Liver (tissue), 9 donors: ENCODE results near the gene RECK. TPM values are rescaled to one million over a fixed set of nuclear protein-coding genes. Genes with fewer than 3 reads are reported as not detected.

ENCODE experiments used
- DNase-seq: peaks from one replicate; pipeline ENCODE4 v3.0.0-alpha.2; 2017; ENCODE audit warnings: low spot score
- H3K27ac ChIP-seq, 2 donors: one replicate each; pipeline ENCODE4 v1.7.0; 2013; ENCODE audit warnings: inconsistent platforms in 2 of 2, low read length in 2 of 2, control low read depth in 1 of 2, low read depth in 1 of 2, mild to moderate bottlenecking in 1 of 2
- H3K27me3 ChIP-seq, 4 donors: one replicate each; pipeline versions ENCODE4 v1.6.1 to v1.7.0; 2013; ENCODE audit warnings: low read length in 3 of 4, inconsistent platforms in 1 of 4, mild to moderate bottlenecking in 1 of 4, moderate library complexity in 1 of 4; ENCODE audit not compliant: control insufficient read depth in 4 of 4, insufficient read depth in 4 of 4
- H3K36me3 ChIP-seq, 4 donors: one replicate each; pipeline versions ENCODE4 v1.6.1 to v1.7.0; 2013; ENCODE audit warnings: low read length in 3 of 4, mild to moderate bottlenecking in 3 of 4, low read depth in 1 of 4, moderate library complexity in 1 of 4; ENCODE audit not compliant: control insufficient read depth in 4 of 4, insufficient read depth in 3 of 4
- H3K4me1 ChIP-seq, 4 donors: one replicate each; pipeline versions ENCODE4 v1.6.1 to v1.7.0; 2013; ENCODE audit warnings: low read length in 3 of 4, mild to moderate bottlenecking in 3 of 4, moderate library complexity in 1 of 4; ENCODE audit not compliant: control insufficient read depth in 4 of 4, insufficient read depth in 4 of 4
- H3K4me3 ChIP-seq, 3 donors: one replicate each; pipeline versions ENCODE4 v1.6.1 to v1.7.0; 2013; ENCODE audit warnings: low read length in 3 of 3, control low read depth in 1 of 3, low read depth in 1 of 3, mild to moderate bottlenecking in 1 of 3
- H3K9ac ChIP-seq, 2 donors: one replicate each; pipeline ENCODE4 v1.7.0; 2013; ENCODE audit warnings: low read length in 2 of 2, mild to moderate bottlenecking in 2 of 2, moderate library complexity in 2 of 2, control low read depth in 1 of 2, low read depth in 1 of 2
- H3K9me3 ChIP-seq, 4 donors: one replicate each; pipeline versions ENCODE4 v1.6.1 to v1.7.0; 2013; ENCODE audit warnings: low read length in 3 of 4; ENCODE audit not compliant: control insufficient read depth in 4 of 4
- FOXA2 ChIP-seq: IDR thresholded peaks from 2 replicates; pipeline ENCODE4 v1.6.1; 2016; ENCODE audit warnings: antibody characterized with exemption
- GABPA ChIP-seq, 2 donors: IDR thresholded peaks in 1 of 2; conservative IDR thresholded peaks in 1 of 2; 2 replicates each; pipeline ENCODE4 v1.6.1; 2016; ENCODE audit warnings: antibody characterized with exemption in 2 of 2, mild to moderate bottlenecking in 1 of 2, moderate library complexity in 1 of 2
- HNF4A ChIP-seq, 2 donors: conservative IDR thresholded peaks; 2 replicates each; pipeline ENCODE4 v1.6.1; 2016; ENCODE audit warnings: antibody characterized with exemption in 2 of 2, mild to moderate bottlenecking in 2 of 2
- HNF4G ChIP-seq: IDR thresholded peaks from 2 replicates; pipeline ENCODE4 v1.6.1; 2016; ENCODE audit warnings: antibody characterized with exemption
- JUND ChIP-seq, 2 donors: IDR thresholded peaks; 2 replicates each; pipeline ENCODE4 v1.6.1; 2016; ENCODE audit warnings: antibody characterized with exemption in 2 of 2
- RAD21 ChIP-seq, 2 donors: IDR thresholded peaks; 2 replicates each; pipeline ENCODE4 v1.6.1; 2016; ENCODE audit warnings: antibody characterized with exemption in 2 of 2, mild to moderate bottlenecking in 2 of 2
- YY1 ChIP-seq: IDR thresholded peaks from 2 replicates; pipeline ENCODE4 v1.6.1; 2016; ENCODE audit warnings: antibody characterized with exemption, mild to moderate bottlenecking
- WGBS: extraction: QIAGEN DNeasy Blood & Tissue Kit; methylation state at CpG from one replicate; pipeline ENCODE4 v1.1.7; 2013; 5-methylcytosine and 5-hydroxymethylcytosine counted together
- polyA plus RNA-seq, 2 donors: library from polyadenylated mRNA; stranded (reverse) in 1 of 2; unstranded in 1 of 2; fragments of 200-250 nt in 1 of 2; fragments of >200 nt in 1 of 2; fragmentation: Nextera tagmentation in 1 of 2; extraction: Ambion mirVana in 1 of 2; gene quantifications; one replicate each; pipeline versions ENCODE4 v1.2.1 to v1.2.3, GENCODE V29; 2013 to 2015
- total RNA-seq, 2 donors: library from RNA; depleted of rRNA; stranded (reverse); fragments of >200 nt; gene quantifications; one replicate each; pipeline ENCODE4 v1.2.3, GENCODE V29; 2014
- TF ChIP-seq, protein P1 (sequence below): IDR thresholded peaks from 2 replicates; pipeline ENCODE4 v1.6.1; 2016; ENCODE audit warnings: antibody characterized with exemption, mild to moderate bottlenecking
- TF ChIP-seq, protein P2 (sequence below): IDR thresholded peaks from 2 replicates; pipeline ENCODE4 v1.6.1; 2016; ENCODE audit warnings: antibody characterized with exemption
- TF ChIP-seq, protein P3 (sequence below): IDR thresholded peaks from 2 replicates; pipeline ENCODE4 v1.6.1; 2016; ENCODE audit warnings: antibody characterized with exemption
- donor health status: healthy.
- donor health status: healthy.
- donor health status: healthy.
- donor health status: healthy.
- donor health status: healthy.

The RECK gene
- total and polyA plus RNA-seq, 4 donors: 2.1 to 3.5 (median 2.3) TPM

DNA sequence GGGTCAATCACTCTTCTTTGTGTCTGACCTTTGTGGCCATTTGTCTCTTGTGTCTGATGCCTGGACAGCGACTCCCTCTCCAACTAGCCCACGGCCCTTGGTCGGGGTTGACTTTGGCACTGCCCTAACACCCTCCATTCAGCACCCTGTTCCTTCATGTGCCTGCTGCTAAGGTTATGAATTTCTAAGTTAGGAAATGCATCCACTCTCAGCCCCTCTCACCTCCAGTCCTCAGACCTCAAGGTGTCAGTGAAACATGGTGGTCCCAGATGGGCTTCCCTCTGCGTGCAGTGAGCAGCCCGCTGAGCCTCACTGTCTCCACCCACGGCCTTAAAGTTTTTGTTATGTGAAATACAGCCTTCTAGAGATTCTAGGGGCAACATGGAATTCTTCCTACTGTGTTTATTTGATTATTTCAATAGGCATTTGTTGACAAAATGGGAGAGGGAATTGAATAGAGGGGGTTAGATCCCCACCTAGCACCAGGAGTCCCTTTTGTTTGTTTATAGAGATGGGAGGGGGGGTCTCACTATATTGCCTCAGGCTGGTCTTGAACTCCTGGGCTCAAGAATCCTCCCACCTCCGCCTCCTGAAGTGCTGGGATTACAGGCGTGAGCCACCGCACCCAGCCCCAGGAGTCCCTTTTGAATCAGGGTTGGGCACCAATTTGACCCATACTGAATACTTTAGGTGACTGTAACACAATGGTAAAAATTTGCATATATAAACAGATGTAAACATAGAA is 98.2 kb downstream of the RECK start (continued):
- TF ChIP-seq HNF4G: no peak

GRCh38 chr9:36135741-36136271 is 99.1 kb downstream of the RECK start:
- Histone ChIP-seq H3K9ac (no peak overlapping the region), H3K27ac (no peak overlapping the region), H3K9me3 (no peaks in the 10 kb centered on the region), H3K4me1 (peaks cover 4 to 23% (median 18%) of the 10 kb centered on the region in 4 donors), H3K27me3 (no peaks in the 10 kb centered on the region), H3K36me3 (no peaks in the 10 kb centered on the region), H3K4me3 (peak overlapping the region in 1 of 3 donors; percentile 65)
- no peak for DNase-seq
- WGBS: 12% methylated on average over 18 of the region's 18 CpGs
- TF ChIP-seq, protein P1, sequence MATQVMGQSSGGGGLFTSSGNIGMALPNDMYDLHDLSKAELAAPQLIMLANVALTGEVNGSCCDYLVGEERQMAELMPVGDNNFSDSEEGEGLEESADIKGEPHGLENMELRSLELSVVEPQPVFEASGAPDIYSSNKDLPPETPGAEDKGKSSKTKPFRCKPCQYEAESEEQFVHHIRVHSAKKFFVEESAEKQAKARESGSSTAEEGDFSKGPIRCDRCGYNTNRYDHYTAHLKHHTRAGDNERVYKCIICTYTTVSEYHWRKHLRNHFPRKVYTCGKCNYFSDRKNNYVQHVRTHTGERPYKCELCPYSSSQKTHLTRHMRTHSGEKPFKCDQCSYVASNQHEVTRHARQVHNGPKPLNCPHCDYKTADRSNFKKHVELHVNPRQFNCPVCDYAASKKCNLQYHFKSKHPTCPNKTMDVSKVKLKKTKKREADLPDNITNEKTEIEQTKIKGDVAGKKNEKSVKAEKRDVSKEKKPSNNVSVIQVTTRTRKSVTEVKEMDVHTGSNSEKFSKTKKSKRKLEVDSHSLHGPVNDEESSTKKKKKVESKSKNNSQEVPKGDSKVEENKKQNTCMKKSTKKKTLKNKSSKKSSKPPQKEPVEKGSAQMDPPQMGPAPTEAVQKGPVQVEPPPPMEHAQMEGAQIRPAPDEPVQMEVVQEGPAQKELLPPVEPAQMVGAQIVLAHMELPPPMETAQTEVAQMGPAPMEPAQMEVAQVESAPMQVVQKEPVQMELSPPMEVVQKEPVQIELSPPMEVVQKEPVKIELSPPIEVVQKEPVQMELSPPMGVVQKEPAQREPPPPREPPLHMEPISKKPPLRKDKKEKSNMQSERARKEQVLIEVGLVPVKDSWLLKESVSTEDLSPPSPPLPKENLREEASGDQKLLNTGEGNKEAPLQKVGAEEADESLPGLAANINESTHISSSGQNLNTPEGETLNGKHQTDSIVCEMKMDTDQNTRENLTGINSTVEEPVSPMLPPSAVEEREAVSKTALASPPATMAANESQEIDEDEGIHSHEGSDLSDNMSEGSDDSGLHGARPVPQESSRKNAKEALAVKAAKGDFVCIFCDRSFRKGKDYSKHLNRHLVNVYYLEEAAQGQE: no peak
- TF ChIP-seq FOXA2: no peak
- TF ChIP-seq GABPA (IDR thresholded peaks at IDR 0.05 in 1 of 2, conservative IDR thresholded peaks at IDR 0.05 in 1 of 2): no peak
- TF ChIP-seq YY1: no peak
- no peak for TF ChIP-seq JUND (IDR thresholded peaks at IDR 0.05)
- TF ChIP-seq, protein P2, sequence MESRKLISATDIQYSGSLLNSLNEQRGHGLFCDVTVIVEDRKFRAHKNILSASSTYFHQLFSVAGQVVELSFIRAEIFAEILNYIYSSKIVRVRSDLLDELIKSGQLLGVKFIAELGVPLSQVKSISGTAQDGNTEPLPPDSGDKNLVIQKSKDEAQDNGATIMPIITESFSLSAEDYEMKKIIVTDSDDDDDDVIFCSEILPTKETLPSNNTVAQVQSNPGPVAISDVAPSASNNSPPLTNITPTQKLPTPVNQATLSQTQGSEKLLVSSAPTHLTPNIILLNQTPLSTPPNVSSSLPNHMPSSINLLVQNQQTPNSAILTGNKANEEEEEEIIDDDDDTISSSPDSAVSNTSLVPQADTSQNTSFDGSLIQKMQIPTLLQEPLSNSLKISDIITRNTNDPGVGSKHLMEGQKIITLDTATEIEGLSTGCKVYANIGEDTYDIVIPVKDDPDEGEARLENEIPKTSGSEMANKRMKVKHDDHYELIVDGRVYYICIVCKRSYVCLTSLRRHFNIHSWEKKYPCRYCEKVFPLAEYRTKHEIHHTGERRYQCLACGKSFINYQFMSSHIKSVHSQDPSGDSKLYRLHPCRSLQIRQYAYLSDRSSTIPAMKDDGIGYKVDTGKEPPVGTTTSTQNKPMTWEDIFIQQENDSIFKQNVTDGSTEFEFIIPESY: no peak
- no peak for TF ChIP-seq HNF4A (conservative IDR thresholded peaks at IDR 0.05)

GRCh38 chr9:36136272-36136893 is 99.7 kb downstream of the RECK start, which contains the start of gene GLIPR2:
Gene GLIPR2, plus strand, starts transcription at chr9:36136733. Its CDS starts 46 bp downstream, at chr9:36136779.
- no peak for TF ChIP-seq RAD21 (IDR thresholded peaks at IDR 0.05)
- TF ChIP-seq, protein P3, sequence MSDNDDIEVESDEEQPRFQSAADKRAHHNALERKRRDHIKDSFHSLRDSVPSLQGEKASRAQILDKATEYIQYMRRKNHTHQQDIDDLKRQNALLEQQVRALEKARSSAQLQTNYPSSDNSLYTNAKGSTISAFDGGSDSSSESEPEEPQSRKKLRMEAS: no peak
- TF ChIP-seq, protein P2: no peak
- H3K36me3 ChIP-seq: no peaks in the 10 kb centered on the region
- no peaks in the 10 kb centered on the region for H3K9me3 ChIP-seq
- 1% methylated on average over 83 of the region's 83 CpGs for WGBS
- peaks cover 4 to 23% (median 18%) of the 10 kb centered on the region in 4 donors for H3K4me1 ChIP-seq
- peak within 1 kb of the TSS; percentile 33 to 65 (median 59) for H3K4me3 ChIP-seq
- peak within 1 kb of the TSS in 1 of 2 donors; percentile 35 for H3K9ac ChIP-seq
- H3K27ac ChIP-seq: peak within 1 kb of the TSS in 1 of 2 donors; percentile 2
- no peaks in the 10 kb centered on the region for H3K27me3 ChIP-seq
- DNase-seq: peak; percentile 75
